Smooth muscle cell (in vitro differentiated cells): ENCODE results near the gene CRYBA4. TPM values are rescaled to one million over a fixed set of nuclear protein-coding genes. Genes with fewer than 3 reads are reported as not detected.

Source experiments
- DNase-seq: peaks from one replicate; lab custom pipeline; 2025; ENCODE audit not compliant: unreplicated experiment; lab: John Stamatoyannopoulos, UW
- H2AFZ ChIP-seq: fragments of 200-600 bp; sonication (generic); 2 replicates; pipeline ENCODE4 v1.6.0; 2016; ENCODE audit warnings: antibody characterized with exemption, low read depth, mild to moderate bottlenecking
- H3F3A ChIP-seq: fragments of 200-600 bp; sonication (generic); 2 replicates; pipeline ENCODE4 v1.6.0; 2017; ENCODE audit warnings: antibody characterized with exemption, low read depth
- H3K27ac ChIP-seq: fragments of 200-600 bp; sonication (generic); 2 replicates; pipeline ENCODE4 v1.5.1; 2016; ENCODE audit warnings: low read depth, mild to moderate bottlenecking
- H3K27me3 ChIP-seq: fragments of 200-600 bp; sonication (generic); 2 replicates; pipeline ENCODE4 v1.6.1; 2016; ENCODE audit warnings: low read depth, mild to moderate bottlenecking
- H3K36me3 ChIP-seq: fragments of 200-600 bp; sonication (generic); 2 replicates; pipeline ENCODE4 v1.5.1; 2016; ENCODE audit warnings: low read depth
- H3K4me1 ChIP-seq: fragments of 200-600 bp; sonication (generic); 2 replicates; pipeline ENCODE4 v1.5.1; 2016; ENCODE audit warnings: low read depth
- H3K4me2 ChIP-seq: fragments of 200-600 bp; sonication (generic); 2 replicates; pipeline ENCODE4 v1.6.0; 2016; ENCODE audit warnings: mild to moderate bottlenecking
- H3K4me3 ChIP-seq: fragments of 200-600 bp; sonication (generic); 2 replicates; pipeline ENCODE4 v1.5.1; 2016; ENCODE audit warnings: mild to moderate bottlenecking
- H3K79me2 ChIP-seq: fragments of 200-600 bp; sonication (generic); 2 replicates; pipeline ENCODE4 v1.6.0; 2016; ENCODE audit warnings: low read depth, mild to moderate bottlenecking
- H3K9ac ChIP-seq: fragments of 200-600 bp; sonication (generic); 2 replicates; pipeline ENCODE4 v1.6.0; 2016; ENCODE audit warnings: low read depth
- H3K9me3 ChIP-seq: fragments of 200-600 bp; sonication (generic); replicated peaks from 2 replicates; pipeline ENCODE4 v1.5.1; 2016; ENCODE audit warnings: low read depth
- H4K20me1 ChIP-seq: fragments of 200-600 bp; sonication (generic); 2 replicates; pipeline ENCODE4 v1.6.0; 2016; ENCODE audit warnings: low read depth
- CTCF ChIP-seq: fragments of 200-600 bp; sonication (generic); IDR thresholded peaks from 2 replicates; pipeline ENCODE4 v1.5.1; 2017; ENCODE audit warnings: borderline replicate concordance, mild to moderate bottlenecking, antibody characterized with exemption; ENCODE audit not compliant: insufficient read depth, poor library complexity, severe bottlenecking
- WGBS: methylation state at CpG from one replicate; pipeline ENCODE4 v1.1.7; 2016; ENCODE audit warnings: low lambda C conversion rate; 5-methylcytosine and 5-hydroxymethylcytosine counted together
- polyA plus RNA-seq: library from polyadenylated mRNA; unstranded; fragments of >200 nt; fragmentation: Nextera tagmentation; extraction: Ambion mirVana; gene quantifications from 2 replicates; pipeline ENCODE4 v1.2.1, GENCODE V29; 2016
- total RNA-seq: library from RNA; depleted of rRNA; stranded (reverse); fragments of >200 nt; gene quantifications from 2 replicates; pipeline ENCODE4 v1.2.3, GENCODE V29; 2014

The CRYBA4 gene
- total and polyA plus RNA-seq, 2 experiments from 2014 or later: 1.8 to 4.9 TPM

GRCh38 chr22:26636296-26636695 lies 14.5 kb downstream of the CRYBA4 start:
- H3K4me2 ChIP-seq: no peak overlapping the region
- no peak overlapping the region for H3K9ac ChIP-seq
- H4K20me1 ChIP-seq: no peaks in the 10 kb centered on the region
- 56% methylated on average over 1 of the region's 1 CpG for WGBS
- DNase-seq: no peak
- no peaks in the 10 kb centered on the region for H3K9me3 ChIP-seq
- no peaks in the 10 kb centered on the region for H3K36me3 ChIP-seq
- H3K27me3 ChIP-seq: no peaks in the 10 kb centered on the region
- H3K4me3 ChIP-seq: no peak overlapping the region
- TF ChIP-seq CTCF: no peak
- H3F3A ChIP-seq: no peaks in the 10 kb centered on the region
- peaks cover 5% of the 10 kb centered on the region for H3K4me1 ChIP-seq
- no peaks in the 10 kb centered on the region for H3K79me2 ChIP-seq
- H2AFZ ChIP-seq: no peak overlapping the region
- H3K27ac ChIP-seq: no peak overlapping the region

GRCh38 chr22:26642465-26643417 lies 21.0 kb downstream of the CRYBA4 start:
- WGBS: 32% methylated on average over 8 of the region's 8 CpGs
- Histone ChIP-seq H3K36me3 (no peaks in the 10 kb centered on the region), H3F3A (peaks cover 8% of the 10 kb centered on the region), H3K4me3 (no peak overlapping the region), H3K9ac (no peak overlapping the region), H4K20me1 (no peaks in the 10 kb centered on the region), H3K4me1 (peaks cover 43% of the 10 kb centered on the region), H3K79me2 (no peaks in the 10 kb centered on the region), H3K4me2 (no peak overlapping the region), H3K27me3 (no peaks in the 10 kb centered on the region), H3K9me3 (no peaks in the 10 kb centered on the region), H3K27ac (no peak overlapping the region), H2AFZ (peak overlapping the region; percentile 39)
- DNase-seq: no peak
- no peak for TF ChIP-seq CTCF

GRCh38 chr22:26643418-26644100 lies 21.8 kb downstream of the CRYBA4 start:
- no peaks in the 10 kb centered on the region for H3K9me3 ChIP-seq
- no peak for DNase-seq
- no peak overlapping the region for H3K4me3 ChIP-seq
- peaks cover 8% of the 10 kb centered on the region for H3F3A ChIP-seq
- no peak overlapping the region for H3K4me2 ChIP-seq
- no peaks in the 10 kb centered on the region for H4K20me1 ChIP-seq
- no peaks in the 10 kb centered on the region for H3K27me3 ChIP-seq
- H3K27ac ChIP-seq: no peak overlapping the region
- H3K9ac ChIP-seq: no peak overlapping the region
- no peaks in the 10 kb centered on the region for H3K79me2 ChIP-seq
- no peak overlapping the region for H2AFZ ChIP-seq
- 88% methylated on average over 15 of the region's 15 CpGs for WGBS
- H3K36me3 ChIP-seq: no peaks in the 10 kb centered on the region
- H3K4me1 ChIP-seq: peaks cover 51% of the 10 kb centered on the region
- TF ChIP-seq CTCF: no peak
